Pulmonary artery endothelial cell (primary cell): ENCODE data around the gene NSG1. TPM values are rescaled to one million over a fixed set of nuclear protein-coding genes. Genes with fewer than 3 reads are reported as not detected.

Source experiments
- DNase-seq: peaks from one replicate; pipeline ENCODE4 v3.0.0-alpha.2; 2011; ENCODE audit warnings: low read depth, low spot score
- total RNA-seq: library from RNA; depleted of rRNA; stranded (reverse); fragments of >200 nt; gene quantifications from 2 replicates; pipeline ENCODE4 v1.2.3, GENCODE V29; 2014

The NSG1 gene
- total RNA-seq, 1 donor from 2014 or later, result 13.7 TPM

DNA sequence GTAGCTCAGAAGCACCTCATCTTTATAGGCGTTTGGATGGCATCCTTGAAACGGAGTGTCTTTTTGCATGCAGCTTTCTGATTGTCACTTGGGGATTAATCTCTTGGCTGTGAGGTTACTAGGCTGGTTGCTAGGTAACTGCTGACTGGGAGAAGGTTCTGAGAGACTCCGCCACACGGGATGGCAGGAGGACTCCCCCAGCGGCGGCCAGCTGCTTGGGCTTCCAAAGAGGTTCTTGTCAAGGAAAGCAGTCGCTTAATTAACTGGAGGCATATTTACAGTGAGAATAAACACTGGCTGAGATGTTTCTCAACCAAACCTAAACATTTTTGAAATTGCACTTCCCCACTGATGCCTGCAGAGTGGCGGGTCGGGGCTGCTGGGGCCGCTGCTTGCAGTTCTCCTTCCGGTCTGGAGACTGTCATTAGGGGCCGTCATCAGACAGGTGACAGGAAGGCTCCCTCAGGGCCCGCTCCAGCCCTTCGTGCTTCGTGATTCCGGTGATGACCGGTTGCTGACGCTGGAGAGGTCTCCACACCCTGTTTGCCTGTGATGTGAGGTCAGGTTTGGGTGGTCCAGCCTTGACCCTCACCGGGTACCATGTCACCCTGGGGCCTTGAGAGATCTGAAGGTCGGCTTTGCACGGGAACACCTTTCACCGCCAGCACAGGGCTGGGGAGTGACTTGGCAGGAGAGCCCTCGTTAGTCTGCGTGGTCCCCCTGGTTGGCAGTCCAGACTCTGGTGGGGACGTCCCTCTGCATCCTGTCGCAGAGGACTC lies 9.1 kb downstream of the NSG1 start:
- DNase-seq, result no peak

DNA sequence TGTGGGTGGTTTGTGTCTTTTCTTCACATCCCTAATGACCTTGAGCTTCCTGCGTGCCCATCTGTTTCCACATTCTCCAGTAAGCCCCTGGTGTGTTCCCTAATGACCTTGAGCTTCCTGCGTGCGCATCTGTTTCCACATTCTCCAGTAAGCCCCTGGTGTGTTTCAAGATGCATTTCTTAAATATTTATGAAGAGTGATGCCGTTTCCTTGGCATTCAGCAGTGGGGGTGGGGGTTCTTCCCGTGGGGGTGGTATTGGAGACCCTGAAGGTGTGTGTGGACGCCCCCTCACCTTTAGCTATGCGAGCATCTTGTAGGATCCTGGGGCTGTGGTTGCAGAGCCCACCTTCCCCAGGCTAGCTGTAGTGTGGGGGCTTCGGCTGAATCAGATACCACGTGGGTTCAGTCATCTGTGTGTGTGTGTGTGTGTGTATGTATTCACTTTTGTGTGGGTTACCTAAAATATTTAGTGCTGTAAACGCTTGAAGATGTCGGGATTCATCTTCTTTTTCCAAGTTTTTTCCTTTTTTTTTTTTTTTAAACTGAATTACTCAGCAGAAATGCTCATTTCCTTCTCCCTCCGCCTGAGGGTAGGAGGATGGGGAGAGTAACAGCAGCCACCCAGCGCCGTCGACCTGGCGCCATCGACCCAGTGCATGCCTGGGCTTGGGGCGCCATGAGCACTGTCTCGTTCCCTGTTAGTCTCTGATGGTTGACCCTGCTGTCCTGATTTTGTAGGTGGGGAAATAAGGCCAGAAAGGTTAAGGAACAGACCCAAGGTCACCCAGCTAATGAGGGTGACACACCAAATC lies 9.9 kb downstream of the NSG1 start:
- no peak for DNase-seq

DNA sequence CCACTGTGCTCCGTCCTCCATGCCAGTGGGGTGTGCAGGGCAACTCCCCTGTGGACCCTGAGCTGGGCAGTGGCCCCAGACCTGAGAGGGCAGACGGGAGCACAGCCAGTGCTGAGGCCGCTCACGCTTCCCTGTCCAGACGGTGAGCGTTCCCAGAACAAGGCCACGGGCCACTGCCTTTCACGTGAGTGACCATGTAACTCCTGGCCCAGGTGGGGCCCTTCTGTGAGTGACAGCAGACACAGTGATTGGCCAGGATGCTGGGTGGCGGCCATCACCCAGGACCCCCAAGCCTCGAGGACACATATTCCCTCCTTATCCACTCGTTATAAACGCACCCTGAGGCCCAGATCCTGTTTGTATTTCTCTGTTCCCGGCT lies 10.5 kb downstream of the NSG1 start:
- no peak for DNase-seq

DNA sequence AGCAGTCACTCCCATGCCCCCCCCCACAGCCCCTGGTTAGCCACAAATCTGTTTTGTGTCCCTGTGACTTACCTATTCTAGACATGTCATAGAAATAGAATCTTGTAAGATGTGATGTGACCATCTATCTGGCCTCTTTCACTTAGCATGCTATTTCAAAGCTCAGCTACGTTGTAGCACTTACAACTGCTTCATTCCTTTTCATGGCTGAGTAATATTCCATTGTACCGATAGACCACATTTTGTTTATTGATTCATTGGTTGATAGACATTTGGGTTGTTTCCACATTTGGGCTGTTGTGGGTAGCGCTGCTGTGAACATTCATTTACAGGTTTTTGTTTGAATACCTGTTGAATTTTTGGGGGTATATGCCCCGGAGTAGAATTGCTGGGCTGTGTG lies 11.5 kb downstream of the NSG1 start:
- no peak for DNase-seq

DNA sequence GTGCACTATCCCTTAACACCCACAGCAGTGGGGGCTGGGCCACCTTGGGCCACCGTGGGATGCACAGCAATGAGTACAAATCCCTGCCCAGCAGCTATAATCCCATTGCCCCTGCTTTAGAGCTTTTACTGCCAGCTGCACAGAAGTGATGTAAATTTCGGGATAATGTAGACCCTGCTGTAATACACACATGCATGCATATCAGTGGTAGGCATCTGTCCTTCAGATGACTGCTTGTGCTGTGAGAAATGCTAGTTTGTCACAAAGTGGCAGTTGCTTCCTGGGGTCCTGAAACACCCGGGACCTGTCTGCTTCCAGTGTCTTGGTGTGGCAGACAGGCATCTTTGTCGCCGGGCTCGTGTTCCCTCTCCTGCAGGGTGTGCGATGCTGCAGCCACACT lies 14.1 kb downstream of the NSG1 start:
- DNase-seq, result no peak

DNA sequence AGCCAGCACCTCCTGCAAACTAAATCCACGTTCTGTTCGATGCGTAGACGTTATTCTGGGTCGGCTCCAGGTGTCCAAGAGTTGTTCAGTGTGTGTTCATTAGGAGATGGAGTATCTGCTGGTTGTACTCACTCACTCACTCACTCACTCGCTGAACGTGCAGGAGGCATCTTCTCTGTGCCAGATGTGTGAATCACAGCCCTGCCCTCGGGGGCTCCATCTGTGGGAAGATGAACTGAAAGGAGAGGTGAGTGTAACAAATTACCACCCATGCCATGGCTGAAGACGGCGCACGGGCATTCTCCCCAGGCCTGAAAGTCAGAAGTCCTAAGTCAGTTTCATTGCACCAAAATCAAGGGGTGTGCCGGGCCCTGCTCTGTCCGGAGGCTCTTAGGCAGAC lies 16.1 kb downstream of the NSG1 start:
- DNase-seq, result no peak

GRCh38 chr4:4405358-4405962 lies 18.6 kb downstream of the NSG1 start:
- no peak for DNase-seq

GRCh38 chr4:4406455-4407298 lies 19.8 kb downstream of the NSG1 start:
- no peak for DNase-seq

- no peak for DNase-seq
These were observed 20.6 kb downstream of the NSG1 start for GRCh38 chr4:4407299-4408131.

DNA sequence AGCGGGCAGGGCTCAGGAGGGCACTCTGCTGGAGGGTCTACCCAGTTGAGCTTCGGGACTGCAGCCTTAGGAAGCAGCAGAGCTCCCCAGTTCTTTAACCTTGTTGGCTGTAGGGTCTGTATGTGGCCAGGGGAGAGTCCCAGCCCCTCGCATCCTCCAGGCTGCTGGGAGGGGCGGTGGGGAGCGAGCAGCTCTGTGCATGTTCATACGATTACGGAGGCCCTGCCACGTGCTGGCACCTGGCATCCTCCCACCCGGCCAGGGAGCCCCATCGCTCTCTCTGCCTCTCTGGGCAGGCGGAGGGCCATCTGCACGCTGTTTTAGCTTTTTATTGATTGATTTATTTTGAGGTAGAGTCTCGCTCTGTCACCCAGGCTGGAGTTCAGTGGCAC lies 21.2 kb downstream of the NSG1 start:
- no peak for DNase-seq

DNA sequence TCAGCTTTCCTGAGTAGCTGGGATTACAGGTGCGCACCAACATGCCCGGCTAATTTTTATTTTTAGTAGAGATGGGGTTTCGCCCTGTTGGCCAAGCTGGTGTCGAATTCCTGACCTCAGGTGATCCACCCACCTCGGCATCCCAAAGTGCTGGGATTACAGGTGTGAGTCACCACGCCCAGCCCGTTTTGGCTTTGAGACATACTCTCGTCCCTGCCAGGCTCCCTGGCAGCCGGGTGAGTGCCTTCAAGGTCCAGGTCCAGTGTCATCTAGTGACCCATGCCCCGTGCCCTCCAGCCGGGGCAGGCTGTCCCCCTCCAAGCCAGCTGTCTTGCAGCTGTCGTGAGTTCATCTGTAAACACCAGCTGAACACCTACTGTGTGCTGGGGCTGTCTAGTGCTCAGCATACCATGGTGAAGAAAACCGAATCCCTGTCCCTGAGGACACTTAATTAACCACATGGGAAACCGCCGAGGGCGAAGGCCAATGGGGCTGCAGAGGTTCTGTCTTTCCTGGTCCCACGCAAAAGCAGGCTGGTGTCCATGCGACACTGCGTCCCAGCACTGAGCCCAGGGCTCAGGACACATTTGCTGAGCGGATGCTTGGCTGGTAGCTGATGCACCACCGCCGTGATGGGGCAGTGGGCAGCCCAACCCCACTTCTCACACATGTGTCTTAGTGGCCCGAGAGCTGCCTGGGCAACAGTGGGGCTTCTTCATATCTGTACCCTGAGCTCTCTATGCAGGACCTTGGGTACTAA lies 21.9 kb downstream of the NSG1 start:
- no peak for DNase-seq

GRCh38 chr4:4409416-4410115 lies 22.7 kb downstream of the NSG1 start:
- no peak for DNase-seq

DNA sequence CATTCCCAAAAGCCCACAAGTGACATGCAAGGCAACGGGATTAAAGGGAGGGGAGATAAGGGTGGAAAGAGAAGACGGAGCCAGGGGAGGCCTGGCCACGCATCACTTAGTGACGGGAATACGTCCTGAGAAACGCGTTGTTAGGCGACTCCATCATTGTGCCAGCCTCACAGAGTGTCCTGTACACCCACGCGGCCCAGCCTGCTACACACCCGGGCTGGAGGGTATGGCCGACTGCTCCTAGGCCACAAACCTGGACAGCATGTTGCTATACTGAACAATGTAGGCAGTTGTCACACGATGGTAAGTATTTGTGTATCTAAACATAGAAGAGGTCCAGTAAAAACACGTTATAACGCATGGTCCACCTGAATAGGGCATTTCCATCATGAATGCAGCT lies 23.4 kb downstream of the NSG1 start:
- no peak for DNase-seq

DNA sequence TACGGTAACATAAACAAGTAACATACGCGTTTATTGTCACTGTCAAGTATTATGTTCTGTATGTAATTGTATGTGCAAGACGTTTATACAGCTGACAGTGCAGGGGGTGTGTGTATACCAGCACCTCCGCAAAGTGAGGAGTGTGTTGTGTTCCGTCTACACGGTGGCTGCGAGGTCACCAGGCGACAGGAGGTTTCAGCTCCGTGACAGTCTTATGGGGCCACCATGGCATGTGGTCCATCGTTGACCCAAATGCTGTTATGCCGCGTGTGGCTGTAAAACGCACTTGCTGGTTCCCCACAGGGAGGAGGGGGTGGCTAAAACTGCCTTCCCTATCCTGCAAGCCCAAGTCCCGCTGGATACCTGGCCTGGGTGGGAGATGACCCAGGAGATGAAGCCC lies 25.0 kb downstream of the NSG1 start:
- no peak for DNase-seq

DNA sequence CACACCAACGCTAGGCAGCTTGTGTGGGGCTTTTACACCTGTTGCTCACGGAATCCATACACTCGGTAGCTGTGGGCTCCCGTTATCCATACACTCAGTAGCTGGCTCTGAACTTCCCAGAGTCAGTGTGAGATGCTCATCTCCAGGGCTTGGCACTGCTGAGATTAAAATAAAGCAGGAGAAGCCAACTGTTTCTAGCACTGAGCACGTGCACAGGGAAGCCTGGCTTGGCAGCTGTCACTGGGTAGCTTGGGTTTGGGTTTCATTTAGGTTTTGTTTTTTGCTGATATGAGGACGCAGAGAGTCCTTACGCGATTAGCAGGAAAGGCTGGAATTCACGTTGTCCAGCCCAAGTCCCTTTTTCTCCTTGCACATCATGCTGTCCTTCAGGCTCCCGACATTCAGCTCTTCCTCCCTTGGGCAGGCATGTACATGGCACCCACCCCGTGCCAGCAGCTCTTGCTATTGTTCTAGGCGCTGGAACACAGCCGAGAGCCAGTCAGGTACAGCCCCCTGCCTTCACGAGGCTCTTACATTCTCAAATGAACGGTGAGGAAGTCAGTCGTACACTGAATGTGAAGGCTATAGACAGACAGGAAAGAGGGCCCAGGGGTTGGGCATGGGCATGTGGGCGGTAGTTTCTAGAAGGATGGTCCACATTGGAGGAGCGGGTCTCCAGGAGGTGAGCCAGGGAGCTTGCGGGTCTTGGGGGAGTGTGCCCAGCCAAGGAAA lies 25.9 kb downstream of the NSG1 start:
- no peak for DNase-seq

DNA sequence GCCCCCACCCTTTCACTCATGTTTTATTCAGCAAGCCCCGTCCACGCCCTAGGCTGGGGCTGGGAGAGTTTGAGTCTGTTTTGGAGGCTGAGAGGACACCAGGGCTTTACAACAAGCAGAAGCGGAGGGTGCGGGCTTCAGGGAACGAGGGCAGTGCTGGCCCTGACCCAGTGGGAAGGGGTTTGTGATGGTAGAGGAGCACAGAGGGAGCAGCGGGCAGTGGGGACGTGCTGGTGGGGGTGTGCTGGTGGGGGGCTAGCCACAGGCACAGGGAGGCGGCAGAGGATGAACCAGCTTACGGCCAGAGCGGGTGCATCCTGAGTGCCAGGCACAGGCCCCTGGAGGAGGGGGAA lies 26.4 kb downstream of the NSG1 start:
- DNase-seq, result no peak

- no peak for DNase-seq
These were observed 26.9 kb downstream of the NSG1 start for GRCh38 chr4:4413806-4414205.

- DNase-seq, result no peak
These were observed 28.4 kb downstream of the NSG1 start for GRCh38 chr4:4415107-4415805.
